HepG2 (cell line): ENCODE results near the gene FGF2. TPM values are rescaled to one million over a fixed set of nuclear protein-coding genes. Genes with fewer than 3 reads are reported as not detected.

ENCODE experiments used
- ATAC-seq: fragments of 200-7000 bp; cut with Tn5 transposase; 3 replicates; pipeline ENCODE4 v1.9.1; 2020; ENCODE audit warnings: mild to moderate bottlenecking, moderate library complexity
- BruUV-seq: library from RNA; stranded (reverse); fragments of 400-500 nt; replicated peaks from 2 replicates; lab custom pipeline; 2021; lab: Mats Ljungman, UMichigan
- CTCF ChIA-PET: fragments of 300-600 bp; formaldehyde crosslinking; extraction: SDS; loops from one replicate; lab custom pipeline; 2021; ENCODE audit warnings: low total read pairs, inconsistent platforms, low intra/inter-chr PET ratio; lab: Yijun Ruan, JAX
- POLR2A ChIA-PET: fragments of 350-600 bp; sonication (Branson Sonifier 250); formaldehyde crosslinking; loops from one replicate; lab custom pipeline; 2020; ENCODE audit warnings: antibody characterized with exemption, inconsistent platforms; lab: Yijun Ruan, JAX
- DNase-seq: peaks from one replicate; pipeline ENCODE4 v3.0.0-alpha.2; 2015; ENCODE audit warnings: low spot score
- FAIRE-seq: peaks from 3 replicates; lab custom pipeline; 2011; peaks lifted over from hg19 to GRCh38; lab: Jason Lieb, UNC
- H2AFZ ChIP-seq: one replicate; pipeline ENCODE4 v1.6.1; 2011; ENCODE audit warnings: low read length, inconsistent platforms
- H3K27ac ChIP-seq: fragments of 300-600 bp; 3 replicates; pipeline ENCODE4 v1.8.0; 2011; ENCODE audit warnings: mixed run types, mild to moderate bottlenecking, mixed read lengths, low read length, inconsistent platforms; ENCODE audit not compliant: insufficient read depth; ENCODE audit errors: extremely low read length
- H3K27me3 ChIP-seq, 2 experiments: fragments of 200-600 bp in 1 of 2; 2 replicates in 1 of 2; 3 replicates in 1 of 2; pipeline versions ENCODE4 v1.6.0 to v1.8.0; 2011; ENCODE audit warnings: low read length in 2 of 2, mild to moderate bottlenecking in 2 of 2, moderate library complexity in 2 of 2, inconsistent platforms in 1 of 2; ENCODE audit not compliant: insufficient read depth in 2 of 2, control insufficient read depth in 1 of 2
- H3K36me3 ChIP-seq, 2 experiments: fragments of 200-600 bp in 1 of 2; replicated peaks in 1 of 2; 2 replicates in 1 of 2; 3 replicates in 1 of 2; pipeline versions ENCODE4 v1.5.1 to v1.8.0; 2011; ENCODE audit warnings: low read length in 2 of 2, inconsistent platforms in 1 of 2; ENCODE audit not compliant: insufficient read depth in 2 of 2, control insufficient read depth in 1 of 2
- H3K4me1 ChIP-seq: 2 replicates; pipeline ENCODE4 v1.5.1; 2012; ENCODE audit warnings: low read length, inconsistent platforms; ENCODE audit not compliant: insufficient read depth
- H3K4me2 ChIP-seq: 2 replicates; pipeline ENCODE4 v1.6.0; 2011; ENCODE audit warnings: low read depth, low read length, inconsistent platforms
- H3K4me3 ChIP-seq, 3 experiments: fragments of 200-600 bp in 1 of 3; sonication (generic), shearing (Covaris generic) in 1 of 3; replicated peaks in 1 of 3; 2 replicates each; pipeline ENCODE4 v1.5.1; 2011 to 2016; ENCODE audit warnings: low read length in 3 of 3, inconsistent platforms in 2 of 3, low read depth in 2 of 3, mild to moderate bottlenecking in 2 of 3, control low read depth in 1 of 3, mixed read lengths in 1 of 3; ENCODE audit not compliant: insufficient read depth in 1 of 3
- H3K79me2 ChIP-seq: one replicate; pipeline ENCODE4 v1.6.1; 2011; ENCODE audit warnings: low read length, inconsistent platforms; ENCODE audit not compliant: insufficient read depth
- H3K9ac ChIP-seq: 2 replicates; pipeline ENCODE4 v1.6.0; 2011; ENCODE audit warnings: mild to moderate bottlenecking, low read depth, low read length, inconsistent platforms; ENCODE audit not compliant: insufficient read depth
- H3K9me3 ChIP-seq: 2 replicates; pipeline ENCODE4 v1.5.1; 2012; ENCODE audit warnings: mild to moderate bottlenecking, low read length
- H4K20me1 ChIP-seq: 2 replicates; pipeline ENCODE4 v1.6.0; 2011; ENCODE audit warnings: inconsistent platforms, mild to moderate bottlenecking, low read length, moderate library complexity; ENCODE audit not compliant: insufficient read depth
- AGO2 ChIP-seq: fragments of 200-400 bp; formaldehyde crosslinking; optimal IDR thresholded peaks from 2 replicates; pipeline ENCODE3; 2017; ENCODE audit warnings: mild to moderate bottlenecking, low read depth, low read length, moderate library complexity
- ASH2L ChIP-seq: fragments of 300-600, 200-600 bp; sonication (generic); IDR thresholded peaks from 2 replicates; pipeline ENCODE4 v1.7.0; 2017; ENCODE audit warnings: low read depth, mild to moderate bottlenecking, moderate library complexity, mixed read lengths, low read length; ENCODE audit not compliant: insufficient read length
- LBX2 ChIP-seq: sonication (generic); formaldehyde crosslinking; IDR thresholded peaks from 2 replicates; pipeline ENCODE4 v1.5.0; 2020; ENCODE audit warnings: missing genetic modification reagents, mild to moderate bottlenecking, borderline replicate concordance
- NR3C1 ChIP-seq: sonication (generic); formaldehyde crosslinking; IDR thresholded peaks from 2 replicates; pipeline ENCODE4 v1.4.0; 2020; ENCODE audit warnings: missing genetic modification reagents
- RFXANK ChIP-seq: IDR thresholded peaks from 2 replicates; pipeline ENCODE4 v1.6.1; 2016
- TEAD2 ChIP-seq: sonication (generic); formaldehyde crosslinking; IDR thresholded peaks from 2 replicates; pipeline ENCODE4 v1.9.0; 2021; ENCODE audit warnings: missing genetic modification reagents
- TSC22D2 ChIP-seq: sonication (generic); formaldehyde crosslinking; IDR thresholded peaks from 2 replicates; pipeline ENCODE4 v1.5.1; 2020; ENCODE audit warnings: missing genetic modification reagents, mild to moderate bottlenecking, borderline replicate concordance
- ZBTB4 ChIP-seq: sonication (generic); formaldehyde crosslinking; IDR thresholded peaks from 2 replicates; pipeline ENCODE4 v1.4.0; 2020; ENCODE audit warnings: missing genetic modification reagents, mild to moderate bottlenecking, borderline replicate concordance
- ZNF282 ChIP-seq: fragments of 450-650 bp; IDR thresholded peaks from 2 replicates; pipeline ENCODE4 v1.6.1; 2018; ENCODE audit not compliant: partially characterized antibody
- ZNF577 ChIP-seq: sonication (generic); formaldehyde crosslinking; IDR thresholded peaks from 2 replicates; pipeline ENCODE4 v1.4.0; 2020; ENCODE audit warnings: mild to moderate bottlenecking, low read depth, missing genetic modification reagents, borderline replicate concordance
- ZNF687 ChIP-seq: sonication (generic); formaldehyde crosslinking; IDR thresholded peaks from 2 replicates; pipeline ENCODE4 v1.5.1; 2020; ENCODE audit warnings: mild to moderate bottlenecking, missing genetic modification reagents, moderate library complexity
- WGBS: methylation state at CpG from one replicate; pipeline ENCODE4 v1.1.6; 2017; ENCODE audit warnings: low lambda C conversion rate; 5-methylcytosine and 5-hydroxymethylcytosine counted together
- in situ Hi-C: cut with HindIII; loops from 2 replicates; pipeline ENCODE4 v1.10.0; 2017; ENCODE audit warnings: low pct_unique_long_range_greater_than_20kb; ENCODE audit not compliant: extremely low pct_ligation_motif_present
- intact Hi-C: fragments of 100-400 bp; cut with micrococcal nuclease; formaldehyde crosslinking; loops from one replicate; pipeline ENCODE4 v1.10.0; 2022; ENCODE audit not compliant: unreplicated experiment
- polyA plus RNA-seq, 8 experiments: library from polyadenylated mRNA; depleted of rRNA in 3 of 8; stranded (reverse) in 7 of 8; unstranded in 1 of 8; fragments of >200 nt; fragmentation: Illumina TruSeq in 4 of 8; extraction: Trizol in 4 of 8; gene quantifications; 2 replicates each; pipeline versions ENCODE4 v1.2.1 to v1.2.3, GENCODE V29; 2011 to 2016; ENCODE audit warnings: low read depth in 4 of 8, missing spikeins in 1 of 8, mixed read lengths in 1 of 8; ENCODE audit not compliant: insufficient read depth in 1 of 8
- total RNA-seq, 5 experiments: library from RNA; depleted of rRNA; stranded (reverse); fragments of >200 nt; fragmentation: Illumina TruSeq; extraction: Trizol; gene quantifications; 2 replicates each; pipeline ENCODE4 v1.2.3, GENCODE V29; 2016; ENCODE audit warnings: low read depth in 1 of 5
- TF ChIP-seq, protein P1 (sequence below): sonication (generic); formaldehyde crosslinking; IDR thresholded peaks from 2 replicates; pipeline ENCODE4 v1.4.0; 2020; ENCODE audit warnings: missing genetic modification reagents, mild to moderate bottlenecking, borderline replicate concordance

The FGF2 gene
- total and polyA plus RNA-seq, 2 of the 13 experiments (the other 11 are each of a cell fraction or from before 2014, with no cell fraction given) = 0.01 to 0.02 TPM

- TF ChIP-seq ZNF282 = no peak
- TF ChIP-seq NR3C1 (CRISPR knock-in tag) = no peak
- no peak for TF ChIP-seq TEAD2
- no peak for TF ChIP-seq ASH2L
- no peak for TF ChIP-seq RFXANK (CRISPR knock-in tag)
- no peak for TF ChIP-seq TSC22D2
- TF ChIP-seq, protein P1, sequence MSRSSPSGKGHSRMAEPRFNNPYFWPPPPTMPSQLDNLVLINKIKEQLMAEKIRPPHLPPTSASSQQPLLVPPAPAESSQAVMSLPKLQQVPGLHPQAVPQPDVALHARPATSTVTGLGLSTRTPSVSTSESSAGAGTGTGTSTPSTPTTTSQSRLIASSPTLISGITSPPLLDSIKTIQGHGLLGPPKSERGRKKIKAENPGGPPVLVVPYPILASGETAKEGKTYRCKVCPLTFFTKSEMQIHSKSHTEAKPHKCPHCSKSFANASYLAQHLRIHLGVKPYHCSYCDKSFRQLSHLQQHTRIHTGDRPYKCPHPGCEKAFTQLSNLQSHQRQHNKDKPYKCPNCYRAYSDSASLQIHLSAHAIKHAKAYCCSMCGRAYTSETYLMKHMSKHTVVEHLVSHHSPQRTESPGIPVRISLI (CRISPR knock-in tag) = no peak
Observed at GRCh38 chr4:122831515-122832196, 5.0 kb downstream of the FGF2 start (continued).

DNA sequence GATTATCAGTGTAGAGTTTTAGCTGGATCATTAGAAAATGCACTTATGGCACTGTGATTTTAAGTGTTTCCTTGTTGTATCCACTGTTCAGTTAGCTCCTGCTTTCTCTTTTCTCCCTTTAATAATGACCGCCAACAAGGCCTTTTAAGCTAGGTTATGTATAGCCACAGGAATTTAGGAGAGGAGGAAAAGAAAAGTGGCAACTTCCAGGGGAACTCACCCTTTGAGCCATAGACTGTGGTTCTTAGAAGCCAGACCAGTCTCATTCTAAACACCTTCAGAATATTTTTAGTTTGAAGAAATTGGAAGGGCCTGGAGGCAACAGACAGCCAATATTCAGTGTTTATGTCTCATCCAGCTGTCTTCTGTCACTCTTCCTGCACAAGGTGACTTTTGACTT lies 6.1 kb downstream of the FGF2 start:
- BruUV-seq = no TSS peak
- Histone ChIP-seq H3K4me3 (no peak overlapping the region), H2AFZ (no peak overlapping the region), H3K79me2 (no peaks in the 10 kb centered on the region), H3K4me1 (peaks cover 6% of the 10 kb centered on the region), H3K27me3 (peaks cover 0 to 16% of the 10 kb centered on the region in 2 experiments; a peak in 3 of 5 replicates), H4K20me1 (no peaks in the 10 kb centered on the region), H3K9me3 (no peaks in the 10 kb centered on the region), H3K36me3 (no peaks in the 10 kb centered on the region), H3K27ac (no peak overlapping the region), H3K9ac (no peak overlapping the region), H3K4me2 (no peak overlapping the region)
- FAIRE-seq (no peak), ATAC-seq (no peak), DNase-seq (no peak)
- ChIA-PET POLR2A (no interaction called here), CTCF (no interaction called here)
- WGBS = 94% methylated on average over 1 of the region's 1 CpG
- in situ Hi-C loops (no loop called here), intact Hi-C loops (no loop called here)
- TF ChIP-seq ZNF577 = no peak
- TF ChIP-seq ZNF687 (CRISPR knock-in tag) = no peak
- no peak for TF ChIP-seq ZBTB4 (CRISPR knock-in tag)
- no peak for TF ChIP-seq LBX2 (CRISPR knock-in tag)
- no peak for TF ChIP-seq AGO2
